OCI-LY1 (cell line): ENCODE results near the gene PSMD5.
A peak's percentile ranks its signal among the peaks of the same experiment; 100 is the strongest.

Experiments
- H2AFZ ChIP-seq: fragments of 200-600 bp; sonication (generic), shearing (Covaris generic); 2 replicates; pipeline ENCODE4 v1.6.0; 2014; ENCODE audit warnings: antibody characterized with exemption, mild to moderate bottlenecking, low read length
- H3F3A ChIP-seq: fragments of 200-600 bp; sonication (generic), shearing (Covaris generic); 2 replicates; pipeline ENCODE4 v1.6.0; 2014; ENCODE audit warnings: mild to moderate bottlenecking, antibody characterized with exemption, low read length, moderate library complexity; ENCODE audit not compliant: insufficient read depth
- H3K27ac ChIP-seq: fragments of 200-600 bp; sonication (generic); 2 replicates; pipeline ENCODE4 v1.5.1; 2014; ENCODE audit warnings: low read length, mixed run types, mild to moderate bottlenecking, low read depth; ENCODE audit not compliant: poor library complexity, severe bottlenecking
- H3K27me3 ChIP-seq: fragments of 200-600 bp; sonication (generic); 2 replicates; pipeline ENCODE4 v1.6.0; 2014; ENCODE audit warnings: antibody characterized with exemption, mild to moderate bottlenecking, low read length, moderate library complexity; ENCODE audit not compliant: insufficient read depth
- H3K36me3 ChIP-seq: fragments of 200-600 bp; sonication (generic); 2 replicates; pipeline ENCODE4 v1.6.1; 2014; ENCODE audit warnings: mild to moderate bottlenecking, antibody characterized with exemption, low read length, moderate library complexity, mixed read lengths; ENCODE audit not compliant: insufficient read depth
- H3K4me1 ChIP-seq: fragments of 200-600 bp; sonication (generic); 2 replicates; pipeline ENCODE4 v1.5.1; 2014; ENCODE audit warnings: mild to moderate bottlenecking, low read length, moderate library complexity; ENCODE audit not compliant: insufficient read depth, severe bottlenecking
- H3K4me2 ChIP-seq: fragments of 200-600 bp; sonication (generic), shearing (Covaris generic); 2 replicates; pipeline ENCODE4 v1.6.1; 2014; ENCODE audit warnings: low read length
- H3K4me3 ChIP-seq: fragments of 200-600 bp; sonication (generic); 2 replicates; pipeline ENCODE4 v1.5.1; 2014; ENCODE audit warnings: low read length, low read depth, mild to moderate bottlenecking, mixed read lengths; ENCODE audit not compliant: poor library complexity, severe bottlenecking
- H3K79me2 ChIP-seq: fragments of 200-600 bp; shearing (Covaris generic); 2 replicates; pipeline ENCODE4 v1.6.1; 2016; ENCODE audit warnings: mixed run types, low read length, mixed read lengths; ENCODE audit not compliant: insufficient read depth
- H3K9ac ChIP-seq: fragments of 200-600 bp; sonication (generic), shearing (Covaris generic); 2 replicates; pipeline ENCODE4 v1.6.1; 2014; ENCODE audit warnings: mild to moderate bottlenecking, low read length, mixed read lengths
- H3K9me2 ChIP-seq: fragments of 200-600 bp; sonication (generic), shearing (Covaris generic); 2 replicates; pipeline ENCODE4 v1.6.1; 2014; ENCODE audit warnings: low read depth, mild to moderate bottlenecking, low read length, mixed read lengths
- H3K9me3 ChIP-seq: fragments of 200-600 bp; shearing (Covaris generic); 2 replicates; pipeline ENCODE4 v1.6.1; 2014; ENCODE audit warnings: low read length, mixed read lengths
- H4K20me1 ChIP-seq: fragments of 200-600 bp; sonication (generic), shearing (Covaris generic); 2 replicates; pipeline ENCODE4 v1.6.0; 2016; ENCODE audit warnings: mild to moderate bottlenecking, low read length; ENCODE audit not compliant: insufficient read depth
- CTCF ChIP-seq: fragments of 200-600 bp; sonication (generic), shearing (Covaris generic); IDR thresholded peaks from 2 replicates; pipeline ENCODE4 v1.5.1; 2017; ENCODE audit warnings: mild to moderate bottlenecking, antibody characterized with exemption, low read length, moderate library complexity, mixed read lengths
- EZH2 ChIP-seq: fragments of 200-600 bp; sonication (generic), shearing (Covaris generic); IDR thresholded peaks from 2 replicates; pipeline ENCODE4 v1.8.0; 2017; ENCODE audit warnings: borderline replicate concordance, mixed run types, mild to moderate bottlenecking, antibody characterized with exemption, low read length, moderate library complexity, mixed read lengths

PSMD5 gene

GRCh38 chr9:120792898-120793765 lies 49.6 kb downstream of the PSMD5 start, which contains the start of gene FBXW2:
FBXW2 (minus strand) TSS chr9:120793416; CDS start chr9:120788258, 5,158 bp downstream.
- H3K9me3 ChIP-seq: no peaks in the 10 kb centered on the region
- TF ChIP-seq CTCF: no peak
- no peak for TF ChIP-seq EZH2
- H3F3A ChIP-seq: no peaks in the 10 kb centered on the region
- peak within 1 kb of the TSS; percentile 33 for H3K27ac ChIP-seq
- H3K4me1 ChIP-seq: peaks cover 49% of the 10 kb centered on the region
- H3K9ac ChIP-seq: peak within 1 kb of the TSS; percentile 79
- no peaks in the 10 kb centered on the region for H3K9me2 ChIP-seq
- peak within 1 kb of the TSS; percentile 82 for H3K4me2 ChIP-seq
- H3K36me3 ChIP-seq: peaks cover 27% of the 10 kb centered on the region; the same call in 1 of the 2 replicates
- peaks cover 55% of the 10 kb centered on the region for H3K79me2 ChIP-seq
- H4K20me1 ChIP-seq: no peaks in the 10 kb centered on the region
- H3K27me3 ChIP-seq: no peaks in the 10 kb centered on the region
- peak within 1 kb of the TSS; percentile 86; the same call in 1 of the 2 replicates for H2AFZ ChIP-seq
- H3K4me3 ChIP-seq: peak within 1 kb of the TSS; percentile 73

- Histone ChIP-seq H3K27me3 (no peaks in the 10 kb centered on the region), H4K20me1 (no peaks in the 10 kb centered on the region), H3K27ac (no peak overlapping the region), H2AFZ (no peak overlapping the region), H3K36me3 (peaks cover 45% of the 10 kb centered on the region), H3K79me2 (peaks cover 61% of the 10 kb centered on the region), H3K4me2 (peak overlapping the region; percentile 82), H3K4me1 (peaks cover 49% of the 10 kb centered on the region), H3K9me2 (no peaks in the 10 kb centered on the region), H3K4me3 (no peak overlapping the region), H3K9me3 (no peaks in the 10 kb centered on the region), H3F3A (no peaks in the 10 kb centered on the region), H3K9ac (0 out of 2 replicates have a peak overlapping the region, but pooled peaks have one; percentile 9)
- no peak for TF ChIP-seq CTCF
- TF ChIP-seq EZH2: no peak
These were observed 51.6 kb downstream of the PSMD5 start for GRCh38 chr9:120791161-120791560.

- TF ChIP-seq CTCF (no peak), EZH2 (no peak)
These were observed 54.8 kb downstream of the PSMD5 start for GRCh38 chr9:120787933-120788332.

More at GRCh38 chr9:120787933-120788332, 54.8 kb downstream of the PSMD5 start:
- Histone ChIP-seq H2AFZ (no peak overlapping the region), H3K9me2 (no peaks in the 10 kb centered on the region), H3K9me3 (no peaks in the 10 kb centered on the region), H3K4me1 (peaks cover 31% of the 10 kb centered on the region), H3K36me3 (peaks cover 73% of the 10 kb centered on the region), H3F3A (no peaks in the 10 kb centered on the region), H3K27me3 (no peaks in the 10 kb centered on the region), H3K4me2 (no peak overlapping the region), H3K79me2 (peaks cover 63% of the 10 kb centered on the region), H3K9ac (no peak overlapping the region), H3K4me3 (no peak overlapping the region), H3K27ac (no peak overlapping the region), H4K20me1 (no peaks in the 10 kb centered on the region)
